HepG2 (cell line): ENCODE data around the gene BEND3.

Experiments used
- ATF2 ChIP-seq: sonication (generic); formaldehyde crosslinking; IDR thresholded peaks from 2 replicates; pipeline ENCODE4 v1.4.0; 2020; ENCODE audit warnings: missing genetic modification reagents
- CTCF ChIP-seq: sonication (generic); formaldehyde crosslinking; IDR thresholded peaks from 2 replicates; pipeline ENCODE4 v1.5.0; 2020; ENCODE audit warnings: mild to moderate bottlenecking, missing genetic modification reagents, moderate library complexity
- IRF1 ChIP-seq: sonication (generic); formaldehyde crosslinking; IDR thresholded peaks from 2 replicates; pipeline ENCODE4 v1.4.0; 2020; ENCODE audit warnings: low read depth, mild to moderate bottlenecking, missing genetic modification reagents
- KIAA2018 ChIP-seq: sonication (generic); formaldehyde crosslinking; IDR thresholded peaks from 2 replicates; pipeline ENCODE4 v1.5.0; 2020; ENCODE audit warnings: mild to moderate bottlenecking, missing genetic modification reagents, borderline replicate concordance
- MAFG ChIP-seq: sonication (generic); formaldehyde crosslinking; IDR thresholded peaks from 2 replicates; pipeline ENCODE4 v1.5.1; 2020; ENCODE audit warnings: mild to moderate bottlenecking, missing genetic modification reagents
- PRDM4 ChIP-seq: sonication (generic); formaldehyde crosslinking; IDR thresholded peaks from 2 replicates; pipeline ENCODE4 v1.9.0; 2021; ENCODE audit warnings: missing genetic modification reagents, borderline replicate concordance
- PREB ChIP-seq: sonication (generic); formaldehyde crosslinking; IDR thresholded peaks from 2 replicates; pipeline ENCODE4 v1.4.0; 2020; ENCODE audit warnings: missing genetic modification reagents
- RBM39 ChIP-seq: fragments of 200-400 bp; formaldehyde crosslinking; IDR thresholded peaks from one replicate; pipeline ENCODE4 v1.6.1; 2018; ENCODE audit warnings: antibody characterized with exemption, mild to moderate bottlenecking, low read depth, low read length; ENCODE audit not compliant: poor library complexity, severe bottlenecking
- SMARCE1 ChIP-seq: fragments of 450-650 bp; IDR thresholded peaks from 2 replicates; pipeline ENCODE4 v1.6.1; 2017; ENCODE audit warnings: borderline replicate concordance
- SMC3 ChIP-seq: IDR thresholded peaks from 2 replicates; pipeline ENCODE4 v1.6.1; 2011; ENCODE audit warnings: low read length, improper control_type of control experiment
- ZNF276 ChIP-seq: sonication (generic); formaldehyde crosslinking; IDR thresholded peaks from 2 replicates; pipeline ENCODE4 v1.4.0; 2020; ENCODE audit warnings: mild to moderate bottlenecking, low read depth, missing genetic modification reagents
- ZNF280D ChIP-seq: sonication (generic); formaldehyde crosslinking; IDR thresholded peaks from 2 replicates; pipeline ENCODE4 v1.5.1; 2020; ENCODE audit warnings: mild to moderate bottlenecking, missing genetic modification reagents
- ZNF30 ChIP-seq: sonication (generic); formaldehyde crosslinking; IDR thresholded peaks from 2 replicates; pipeline ENCODE4 v1.5.0; 2020; ENCODE audit warnings: mild to moderate bottlenecking, missing genetic modification reagents
- ZNF737 ChIP-seq: sonication (generic); formaldehyde crosslinking; IDR thresholded peaks from 2 replicates; pipeline ENCODE4 v1.5.0; 2020; ENCODE audit warnings: missing genetic modification reagents, mild to moderate bottlenecking, borderline replicate concordance

GRCh38 chr6:107110200-107110599 lies 5.1 kb downstream of the BEND3 start:
- TF ChIP-seq SMC3 (no peak), ZNF276 (CRISPR knock-in tag) (no peak), ZNF737 (CRISPR knock-in tag) (no peak), SMARCE1 (no peak), PRDM4 (CRISPR knock-in tag) (no peak), ZNF30 (no peak), ATF2 (CRISPR knock-in tag) (no peak), IRF1 (CRISPR knock-in tag) (no peak), PREB (CRISPR knock-in tag) (no peak), KIAA2018 (CRISPR knock-in tag) (no peak), MAFG (CRISPR knock-in tag) (no peak), CTCF (no peak), RBM39 (no peak), ZNF280D (CRISPR knock-in tag) (no peak)
